Esophagus squamous epithelium (tissue), 5 donors: ENCODE data around the gene SCN8A. TPM values are rescaled to one million over a fixed set of nuclear protein-coding genes. Genes with fewer than 3 reads are reported as not detected.

ENCODE experiments used
- DNase-seq: peaks from one replicate; lab custom pipeline; 2025; lab: John Stamatoyannopoulos, UW
- H3K27ac ChIP-seq, 4 donors: fragments of 200-600 bp; sonication (generic); one replicate each; pipeline ENCODE4 v1.5.1; 2016 to 2019; ENCODE audit warnings: mild to moderate bottlenecking in 1 of 4
- H3K27me3 ChIP-seq, 4 donors: fragments of 200-600 bp; sonication (generic); 1 replicate in 3 of 4; 2 replicates in 1 of 4; pipeline versions ENCODE4 v1.5.1 to v1.6.0; 2017 to 2021; ENCODE audit warnings: antibody characterized with exemption in 1 of 4
- H3K36me3 ChIP-seq, 3 donors: fragments of 200-600 bp; sonication (generic); one replicate each; pipeline ENCODE4 v1.5.1; 2016 to 2019
- H3K4me1 ChIP-seq, 3 donors: fragments of 200-600 bp; sonication (generic); one replicate each; pipeline ENCODE4 v1.5.1; 2017 to 2019
- H3K4me3 ChIP-seq, 4 donors: fragments of 200-600 bp; sonication (generic); 1 replicate in 3 of 4; 2 replicates in 1 of 4; pipeline ENCODE4 v1.5.1; 2016 to 2019; ENCODE audit warnings: mild to moderate bottlenecking in 2 of 4, moderate library complexity in 1 of 4
- H3K9me3 ChIP-seq, 3 donors: fragments of 200-600 bp; sonication (generic); one replicate each; pipeline ENCODE4 v1.5.1; 2016 to 2019
- POLR2A ChIP-seq, 4 donors: fragments of 450-650 bp; IDR thresholded peaks; one replicate each; pipeline ENCODE4 v1.6.1; 2017; ENCODE audit warnings: antibody characterized with exemption in 4 of 4, mild to moderate bottlenecking in 4 of 4, moderate library complexity in 3 of 4
- WGBS, 2 donors: methylation state at CpG; one replicate each; pipeline ENCODE4 v1.1.5; 2018; 5-methylcytosine and 5-hydroxymethylcytosine counted together
- intact Hi-C: fragments of 100-400 bp; cut with DNase I; formaldehyde crosslinking; loops from one replicate; pipeline ENCODE4 v1.15.0; 2022
- total RNA-seq, 4 donors: library from RNA; depleted of rRNA; stranded (reverse); fragments of >200 nt; gene quantifications; one replicate each; pipeline ENCODE4 v1.1.0, GENCODE V29; 2016
- TF ChIP-seq, protein P1 (sequence below), 6 experiments: fragments of 450-650 bp in 4 of 6; fragments of 200-600 bp in 2 of 6; sonication (generic) in 2 of 6; IDR thresholded peaks; one replicate each; pipeline ENCODE4 v1.5.1; 2016 to 2019; ENCODE audit warnings: antibody characterized with exemption in 6 of 6, mild to moderate bottlenecking in 4 of 6, moderate library complexity in 4 of 6
- donor health status: DM: yes; HTN: yes; CAD: no.

SCN8A gene
- total RNA-seq, 4 donors from 2014 or later = 0.11 to 1.1 (median 0.40) TPM

DNA sequence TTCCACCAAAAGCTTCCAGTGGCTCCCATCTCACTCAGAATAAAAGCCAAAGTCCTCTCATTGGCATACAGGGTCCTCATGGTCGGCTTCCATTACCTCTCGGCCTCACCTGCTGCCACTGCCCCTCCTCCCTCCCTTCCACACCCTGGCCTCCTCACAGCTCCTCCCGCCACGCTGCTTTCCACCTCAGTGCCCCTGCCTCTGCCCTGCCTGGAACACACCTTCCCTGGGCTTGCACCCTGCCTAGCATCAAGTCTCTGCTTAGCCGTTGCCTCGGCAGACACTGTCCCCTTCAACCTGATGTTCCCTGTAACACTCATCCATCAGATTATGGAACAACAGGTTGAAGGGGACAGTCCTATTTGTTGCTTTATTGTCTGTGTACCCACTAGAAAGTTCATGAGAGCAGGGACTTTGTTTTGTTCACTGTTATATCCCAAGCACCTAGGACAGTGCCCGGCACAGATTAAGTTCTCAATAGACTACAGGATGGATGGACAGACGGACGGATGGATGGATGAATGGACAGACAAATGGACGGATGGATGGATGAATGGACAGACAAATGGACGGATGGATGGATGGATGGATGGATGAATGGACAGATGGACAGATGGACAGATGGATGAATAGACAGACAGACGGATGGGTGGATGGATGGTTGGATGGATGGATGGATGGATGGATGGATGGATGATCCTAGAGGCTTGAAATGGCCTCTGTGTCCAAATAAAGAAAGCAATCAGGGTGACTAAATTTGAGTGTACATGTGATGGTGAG is 242.6 kb downstream of the SCN8A start:
- Histone ChIP-seq H3K4me3 (no peak overlapping the region), H3K36me3 (no peaks in the 10 kb centered on the region), H3K9me3 (no peaks in the 10 kb centered on the region), H3K4me1 (peaks cover 0 to 4% (median 0%) of the 10 kb centered on the region in 3 donors), H3K27ac (no peak overlapping the region), H3K27me3 (peaks cover 0 to 90% (median 0%) of the 10 kb centered on the region in 4 donors)
- 59 to 66% methylated on average over 12 of the region's 12 CpGs for WGBS, 2 donors
- TF ChIP-seq, protein P1, sequence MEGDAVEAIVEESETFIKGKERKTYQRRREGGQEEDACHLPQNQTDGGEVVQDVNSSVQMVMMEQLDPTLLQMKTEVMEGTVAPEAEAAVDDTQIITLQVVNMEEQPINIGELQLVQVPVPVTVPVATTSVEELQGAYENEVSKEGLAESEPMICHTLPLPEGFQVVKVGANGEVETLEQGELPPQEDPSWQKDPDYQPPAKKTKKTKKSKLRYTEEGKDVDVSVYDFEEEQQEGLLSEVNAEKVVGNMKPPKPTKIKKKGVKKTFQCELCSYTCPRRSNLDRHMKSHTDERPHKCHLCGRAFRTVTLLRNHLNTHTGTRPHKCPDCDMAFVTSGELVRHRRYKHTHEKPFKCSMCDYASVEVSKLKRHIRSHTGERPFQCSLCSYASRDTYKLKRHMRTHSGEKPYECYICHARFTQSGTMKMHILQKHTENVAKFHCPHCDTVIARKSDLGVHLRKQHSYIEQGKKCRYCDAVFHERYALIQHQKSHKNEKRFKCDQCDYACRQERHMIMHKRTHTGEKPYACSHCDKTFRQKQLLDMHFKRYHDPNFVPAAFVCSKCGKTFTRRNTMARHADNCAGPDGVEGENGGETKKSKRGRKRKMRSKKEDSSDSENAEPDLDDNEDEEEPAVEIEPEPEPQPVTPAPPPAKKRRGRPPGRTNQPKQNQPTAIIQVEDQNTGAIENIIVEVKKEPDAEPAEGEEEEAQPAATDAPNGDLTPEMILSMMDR (IDR thresholded peaks at IDR 0.05) = no peak
- TF ChIP-seq POLR2A (IDR thresholded peaks at IDR 0.05) = no peak
- no peak for DNase-seq
- intact Hi-C loops = no loop called here

DNA sequence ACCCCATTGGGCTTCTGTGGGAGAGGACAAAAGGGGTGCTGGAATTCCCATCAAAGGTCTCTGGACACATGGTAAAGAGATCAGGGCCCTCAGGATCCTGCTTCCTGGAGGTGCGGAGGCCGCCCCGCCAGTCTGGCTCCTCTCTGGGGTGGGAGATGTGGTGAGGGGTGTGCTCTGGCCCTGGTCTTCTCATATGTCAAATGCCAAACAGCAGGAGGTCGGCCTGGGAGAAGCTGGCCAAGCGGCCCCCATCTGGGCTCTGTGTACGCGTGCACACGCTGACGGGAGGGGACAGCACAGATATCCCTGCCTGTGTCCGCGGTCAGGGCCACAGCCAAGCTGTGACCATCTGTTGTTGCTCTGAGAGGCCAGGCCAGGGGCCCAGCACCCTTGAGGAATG is 243.4 kb downstream of the SCN8A start:
- Histone ChIP-seq H3K36me3 (no peaks in the 10 kb centered on the region), H3K27ac (no peak overlapping the region), H3K27me3 (peaks cover 0 to 91% (median 0%) of the 10 kb centered on the region in 4 donors), H3K4me3 (no peak overlapping the region), H3K4me1 (peaks cover 0 to 4% (median 0%) of the 10 kb centered on the region in 3 donors), H3K9me3 (no peaks in the 10 kb centered on the region)
- TF ChIP-seq POLR2A (IDR thresholded peaks at IDR 0.05) = no peak
- TF ChIP-seq, protein P1 (IDR thresholded peaks at IDR 0.05) = no peak
- 86% methylated on average over 10 of the region's 11 CpGs; no CpG with 5 or more reads in 1 of the 2 donors for WGBS, 2 donors
- intact Hi-C loops = no loop called here
- no peak for DNase-seq

DNA sequence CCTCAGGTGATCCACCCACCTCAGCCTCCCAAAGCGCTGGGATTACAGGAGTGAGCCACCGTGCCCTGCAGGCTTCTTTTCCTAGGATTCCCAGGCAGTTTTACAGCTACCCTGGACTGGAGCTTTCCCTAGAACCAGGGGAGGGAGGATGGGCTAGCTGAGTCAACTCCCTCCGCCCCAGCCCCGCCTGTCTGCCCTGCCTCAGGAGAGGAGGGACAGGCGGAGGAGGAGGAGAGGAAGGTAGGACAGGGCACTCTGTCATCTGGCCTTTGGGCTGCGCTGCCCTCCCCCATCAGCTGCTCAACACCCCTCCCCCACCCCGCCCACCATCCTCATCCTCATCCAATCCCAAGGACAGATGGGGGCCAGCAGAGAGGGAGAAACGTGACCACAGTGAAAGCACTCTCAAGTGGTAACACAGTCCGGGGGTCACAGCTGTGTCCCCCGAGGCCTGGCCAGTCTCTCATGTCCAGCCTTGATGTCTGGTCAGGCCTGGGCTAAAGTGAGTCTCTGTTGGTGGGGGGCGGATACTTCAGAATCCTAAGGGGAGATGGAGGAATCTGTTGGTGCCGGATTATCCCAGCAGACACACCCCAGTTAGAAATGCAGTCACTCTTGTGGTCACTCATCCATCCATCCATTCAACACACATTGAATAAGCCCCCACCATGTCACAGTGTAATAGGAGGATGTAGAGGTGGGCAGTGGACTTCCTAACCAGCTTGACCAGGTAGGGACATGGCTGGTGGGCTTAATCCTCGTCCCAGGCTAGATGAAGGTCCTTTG is 245.2 kb downstream of the SCN8A start:
- Histone ChIP-seq H3K4me1 (peaks cover 0 to 4% (median 0%) of the 10 kb centered on the region in 3 donors), H3K36me3 (no peaks in the 10 kb centered on the region), H3K9me3 (no peaks in the 10 kb centered on the region), H3K27ac (no peak overlapping the region), H3K27me3 (peaks cover 0 to 98% (median 0%) of the 10 kb centered on the region in 4 donors), H3K4me3 (no peak overlapping the region)
- no peak for DNase-seq
- WGBS, 2 donors = 47 to 73% methylated on average over 3 to 4 of the region's 13 CpGs
- TF ChIP-seq, protein P1 (IDR thresholded peaks at IDR 0.05) = no peak
- no peak for TF ChIP-seq POLR2A (IDR thresholded peaks at IDR 0.05)
- intact Hi-C loops = no loop called here

DNA sequence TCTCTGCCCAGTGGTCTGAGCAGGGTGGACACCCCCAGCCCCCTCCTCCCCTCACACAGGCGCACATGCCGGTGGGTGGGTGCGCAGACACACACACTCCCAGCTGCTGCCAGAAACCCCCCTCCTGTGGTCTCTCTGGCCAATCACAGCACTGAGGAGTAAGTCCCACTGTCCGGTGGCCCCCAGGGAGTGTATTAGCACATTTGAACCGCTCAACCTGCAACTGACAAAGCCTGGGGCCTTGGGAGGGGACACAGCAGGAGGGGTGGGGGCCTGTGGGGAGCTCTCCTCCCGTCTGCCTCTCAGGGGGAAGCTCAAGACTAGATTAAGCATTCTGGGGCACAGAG is 245.8 kb downstream of the SCN8A start:
- Histone ChIP-seq H3K27ac (no peak overlapping the region), H3K27me3 (peaks cover 0 to 98% (median 0%) of the 10 kb centered on the region in 4 donors), H3K36me3 (no peaks in the 10 kb centered on the region), H3K4me3 (no peak overlapping the region), H3K4me1 (peaks cover 0 to 4% (median 0%) of the 10 kb centered on the region in 3 donors), H3K9me3 (no peaks in the 10 kb centered on the region)
- WGBS, 2 donors = 40% methylated on average over 1 of the region's 6 CpGs; no CpG with 5 or more reads in 1 of the 2 donors
- intact Hi-C loops = no loop called here
- TF ChIP-seq, protein P1 (IDR thresholded peaks at IDR 0.05) = no peak
- no peak for TF ChIP-seq POLR2A (IDR thresholded peaks at IDR 0.05)
- DNase-seq = no peak

DNA sequence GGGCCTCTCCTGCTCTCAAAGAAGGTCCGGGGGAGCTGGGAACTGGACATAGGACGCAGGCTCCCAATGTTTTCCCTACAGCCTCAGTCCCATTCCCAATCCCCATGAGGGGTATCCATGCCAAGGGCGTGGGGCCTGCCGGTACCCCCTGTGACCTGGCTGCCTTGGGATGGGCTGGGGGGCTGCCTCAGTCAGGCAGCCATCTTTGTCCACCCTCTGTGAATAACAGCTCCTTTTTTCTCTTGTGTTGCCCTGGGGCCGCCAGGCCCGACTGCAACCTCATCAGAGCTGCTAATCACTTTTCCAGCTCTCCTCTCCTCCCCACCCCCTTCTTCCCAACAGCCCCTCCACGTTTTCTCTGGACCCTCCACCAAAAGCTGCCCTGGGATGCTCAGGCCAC is 246.3 kb downstream of the SCN8A start:
- TF ChIP-seq, protein P1 (IDR thresholded peaks at IDR 0.05) = no peak
- no peak for TF ChIP-seq POLR2A (IDR thresholded peaks at IDR 0.05)
- Histone ChIP-seq H3K36me3 (no peaks in the 10 kb centered on the region), H3K27ac (no peak overlapping the region), H3K4me1 (peaks cover 0 to 4% (median 0%) of the 10 kb centered on the region in 3 donors), H3K4me3 (no peak overlapping the region), H3K27me3 (peaks cover 0 to 98% (median 0%) of the 10 kb centered on the region in 4 donors), H3K9me3 (no peaks in the 10 kb centered on the region)
- 62 to 75% methylated on average over 6 to 7 of the region's 7 CpGs for WGBS, 2 donors
- intact Hi-C loops = no loop called here
- no peak for DNase-seq
